ENCODE measurements around the gene PDSS2. TPM values are rescaled to one million over a fixed set of nuclear protein-coding genes. Genes with fewer than 3 reads are reported as not detected.

The PDSS2 gene
- total and polyA plus RNA-seq, 2 of the 8 experiments (the other 6 are each of a cell fraction or from before 2014, with no cell fraction given) = 10.7 to 16.1 TPM

DNA sequence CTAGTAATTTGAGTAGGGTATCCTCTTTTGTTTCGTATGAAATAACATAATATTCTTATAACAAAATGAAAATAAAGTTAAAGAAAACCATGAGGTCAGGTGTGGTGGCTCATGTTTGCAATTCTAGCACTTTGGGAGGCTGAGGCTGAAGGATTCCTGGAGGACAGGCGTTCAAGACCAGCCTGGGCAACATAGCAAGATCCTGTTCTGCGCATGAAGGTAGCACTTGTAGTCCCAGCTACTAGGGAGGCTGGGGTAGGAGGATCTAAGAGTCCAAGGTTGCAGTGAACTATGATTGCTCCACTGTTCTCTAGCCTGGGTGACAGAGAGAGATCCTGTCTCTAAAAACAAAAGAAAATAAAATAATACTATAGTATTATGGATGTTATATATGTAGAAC is 145.6 kb downstream of the PDSS2 start:
- no peak overlapping the region for H2BK5ac ChIP-seq (ENCODE audit: low read depth, low read length)
- FAIRE-seq = no peak
- H3K4me2 ChIP-seq (ENCODE audit: insufficient read depth in 1 of 2, low read depth in 2 of 2, low read length in 2 of 2) = no peak overlapping the region
- TF ChIP-seq ZNF274 (IDR thresholded peaks at IDR 0.05; ENCODE audit: borderline replicate concordance, extremely low read depth, low read length) (no peak), TAF1 (IDR thresholded peaks at IDR 0.05; ENCODE audit: low read depth, low read length) (no peak), YY1 (IDR thresholded peaks at IDR 0.05; ENCODE audit: low read depth, low read length) (no peak), JUND (IDR thresholded peaks at IDR 0.05; ENCODE audit: low read length) (no peak), SUZ12 (IDR thresholded peaks at IDR 0.05; ENCODE audit: low read length) (no peak), CEBPB (IDR thresholded peaks at IDR 0.05; ENCODE audit: low read depth, low read length) (no peak), POU5F1 (IDR thresholded peaks at IDR 0.05; ENCODE audit: low read depth, low read length) (no peak), KDM5A (IDR thresholded peaks at IDR 0.05; ENCODE audit: low read length) (no peak), POLR2A (IDR thresholded peaks at IDR 0.05; ENCODE audit: control extremely low read depth in 1 of 2, low read depth in 2 of 2, low read length in 2 of 2) (no peak), SRF (IDR thresholded peaks at IDR 0.05; ENCODE audit: low read depth, low read length) (no peak), RBBP5 (IDR thresholded peaks at IDR 0.05; ENCODE audit: borderline replicate concordance, low read depth, low read length) (no peak), SP1 (IDR thresholded peaks at IDR 0.05; ENCODE audit: low read depth, low read length) (no peak), BRCA1 (IDR thresholded peaks at IDR 0.05; ENCODE audit: low read depth, low read length) (no peak)
- TF ChIP-seq, protein P1, sequence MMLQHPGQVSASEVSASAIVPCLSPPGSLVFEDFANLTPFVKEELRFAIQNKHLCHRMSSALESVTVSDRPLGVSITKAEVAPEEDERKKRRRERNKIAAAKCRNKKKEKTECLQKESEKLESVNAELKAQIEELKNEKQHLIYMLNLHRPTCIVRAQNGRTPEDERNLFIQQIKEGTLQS (IDR thresholded peaks at IDR 0.05; ENCODE audit: insufficient read depth, low read depth, low read length) = no peak

More for the DNA sequence above, 145.6 kb downstream of the PDSS2 start:
- H2BK120ac ChIP-seq (replicated peaks; ENCODE audit: low read depth, low read length) = no peak overlapping the region
- DNase-seq (ENCODE audit: low read depth in 1 of 2, low spot score in 2 of 2) = no peak
- H2AFZ ChIP-seq (ENCODE audit: low read length) = no peak overlapping the region
- no peaks in the 10 kb centered on the region for H3K9me3 ChIP-seq (ENCODE audit: insufficient read depth in 2 of 2, low read depth in 1 of 2, low read length in 1 of 2)
- no peak overlapping the region for H3K18ac ChIP-seq (ENCODE audit: extremely low read depth, low read length)
- H3K9ac ChIP-seq (replicated peaks in 1 of 4; ENCODE audit: extremely low read depth in 1 of 4, low read depth in 3 of 4, low read length in 3 of 4) = no peak overlapping the region
- H3K36me3 ChIP-seq (ENCODE audit: control insufficient read depth in 2 of 4, insufficient read depth in 4 of 4, low read length in 3 of 4) = no peaks in the 10 kb centered on the region
- no peaks in the 10 kb centered on the region for H4K20me1 ChIP-seq (replicated peaks in 1 of 2; ENCODE audit: control insufficient read depth in 1 of 2, insufficient read depth in 2 of 2, low read length in 2 of 2)
- H4K5ac ChIP-seq (ENCODE audit: insufficient read length, low read depth, low read length) = no peak overlapping the region
- H3K14ac ChIP-seq (ENCODE audit: insufficient read length) = no peak overlapping the region
- 86% methylated on average over 3 of the region's 3 CpGs; no CpG with 5 or more reads in 1 of the 2 experiments for WGBS, 2 experiments (ENCODE audit: extremely low coverage in 1 of 2, insufficient coverage in 1 of 2, insufficient read length in 1 of 2, insufficient replicate concordance in 2 of 2, low coverage in 1 of 2, low lambda C conversion rate in 2 of 2, missing lambda C conversion rate in 1 of 2)
- no peak overlapping the region for H2AK5ac ChIP-seq (ENCODE audit: low read depth, low read length)
- no peak overlapping the region for H4K8ac ChIP-seq (ENCODE audit: extremely low read depth, insufficient read depth, low read length)
- ChIA-PET POLR2A (ENCODE audit: partially characterized antibody) (no interaction called here), CTCF (ENCODE audit: partially characterized antibody) (no interaction called here)
- H3K23me2 ChIP-seq (ENCODE audit: low read depth, low read length) = no peaks in the 10 kb centered on the region
- no peak overlapping the region for H3K4ac ChIP-seq (replicated peaks; ENCODE audit: insufficient read length, low read depth, low read length)
- no peak overlapping the region for H3K27ac ChIP-seq (ENCODE audit: low read depth, low read length)
- no peaks in the 10 kb centered on the region; a peak in 1 of 7 replicates for H3K4me1 ChIP-seq (replicated peaks in 1 of 4; ENCODE audit: control insufficient read depth in 3 of 4, insufficient read depth in 4 of 4, low read length in 3 of 4)
- no peak overlapping the region for H4K91ac ChIP-seq (replicated peaks; ENCODE audit: insufficient read length, low read length)
- H3K56ac ChIP-seq (replicated peaks; ENCODE audit: insufficient read length, low read depth, low read length) = no peak overlapping the region
- no peak overlapping the region for H3K23ac ChIP-seq (ENCODE audit: insufficient read length)
- H2BK12ac ChIP-seq (ENCODE audit: low read depth, low read length) = no peak overlapping the region
- H2BK15ac ChIP-seq (ENCODE audit: low read length) = no peak overlapping the region
- no peaks in the 10 kb centered on the region for H3K27me3 ChIP-seq (replicated peaks in 1 of 4; ENCODE audit: control insufficient read depth in 3 of 4, extremely low read depth in 1 of 4, insufficient read depth in 3 of 4, low read length in 3 of 4)
- H3K79me2 ChIP-seq (ENCODE audit: control insufficient read depth in 1 of 2, insufficient read depth in 2 of 2, low read length in 2 of 2) = no peaks in the 10 kb centered on the region
- no peak overlapping the region for H2BK20ac ChIP-seq (ENCODE audit: low read length)
- no peaks in the 10 kb centered on the region for H3K79me1 ChIP-seq (ENCODE audit: low read depth, low read length)
- H3K4me3 ChIP-seq (ENCODE audit: extremely low read depth in 1 of 4, insufficient read depth in 2 of 4, low read depth in 3 of 4, low read length in 4 of 4) = no peak overlapping the region
